GM10266 (cell line): ENCODE results near the gene KIF21A.
"Not testable (repeated sequence)": the region's sequence is repeated elsewhere in the genome, so short reads cannot be mapped to it uniquely, and the experiment has no call there.

ENCODE experiments used
- DNase-seq: peaks from one replicate; pipeline ENCODE4 v3.0.0; 2012; ENCODE audit errors: extremely low spot score
- TF ChIP-seq, protein P1 (sequence below): IDR thresholded peaks from 2 replicates; pipeline ENCODE4 v1.5.1; 2012; ENCODE audit warnings: mild to moderate bottlenecking, low read depth; ENCODE audit not compliant: control insufficient read depth, insufficient read depth; ENCODE audit errors: missing control alignments

KIF21A gene

DNA sequence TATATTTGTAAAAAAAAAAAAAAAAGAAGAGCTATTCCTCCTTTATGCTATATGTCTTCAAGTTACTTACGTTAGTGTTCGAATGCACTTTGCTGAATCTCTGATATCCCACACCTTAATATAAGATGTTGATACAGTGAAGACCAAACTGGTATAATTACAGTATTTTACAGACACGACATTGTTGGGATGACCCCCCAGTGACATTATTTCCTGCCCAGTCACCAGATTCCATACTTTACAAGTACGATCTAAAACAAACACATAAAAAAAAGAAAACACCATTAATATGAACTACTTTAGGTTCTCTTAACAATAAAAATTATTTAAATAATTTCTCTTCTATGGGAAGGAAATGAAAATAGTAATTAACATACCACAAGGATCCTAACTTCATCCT lies 133.4 kb downstream of the KIF21A start:
- TF ChIP-seq, protein P1, sequence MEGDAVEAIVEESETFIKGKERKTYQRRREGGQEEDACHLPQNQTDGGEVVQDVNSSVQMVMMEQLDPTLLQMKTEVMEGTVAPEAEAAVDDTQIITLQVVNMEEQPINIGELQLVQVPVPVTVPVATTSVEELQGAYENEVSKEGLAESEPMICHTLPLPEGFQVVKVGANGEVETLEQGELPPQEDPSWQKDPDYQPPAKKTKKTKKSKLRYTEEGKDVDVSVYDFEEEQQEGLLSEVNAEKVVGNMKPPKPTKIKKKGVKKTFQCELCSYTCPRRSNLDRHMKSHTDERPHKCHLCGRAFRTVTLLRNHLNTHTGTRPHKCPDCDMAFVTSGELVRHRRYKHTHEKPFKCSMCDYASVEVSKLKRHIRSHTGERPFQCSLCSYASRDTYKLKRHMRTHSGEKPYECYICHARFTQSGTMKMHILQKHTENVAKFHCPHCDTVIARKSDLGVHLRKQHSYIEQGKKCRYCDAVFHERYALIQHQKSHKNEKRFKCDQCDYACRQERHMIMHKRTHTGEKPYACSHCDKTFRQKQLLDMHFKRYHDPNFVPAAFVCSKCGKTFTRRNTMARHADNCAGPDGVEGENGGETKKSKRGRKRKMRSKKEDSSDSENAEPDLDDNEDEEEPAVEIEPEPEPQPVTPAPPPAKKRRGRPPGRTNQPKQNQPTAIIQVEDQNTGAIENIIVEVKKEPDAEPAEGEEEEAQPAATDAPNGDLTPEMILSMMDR = no peak
- no peak for DNase-seq

DNA sequence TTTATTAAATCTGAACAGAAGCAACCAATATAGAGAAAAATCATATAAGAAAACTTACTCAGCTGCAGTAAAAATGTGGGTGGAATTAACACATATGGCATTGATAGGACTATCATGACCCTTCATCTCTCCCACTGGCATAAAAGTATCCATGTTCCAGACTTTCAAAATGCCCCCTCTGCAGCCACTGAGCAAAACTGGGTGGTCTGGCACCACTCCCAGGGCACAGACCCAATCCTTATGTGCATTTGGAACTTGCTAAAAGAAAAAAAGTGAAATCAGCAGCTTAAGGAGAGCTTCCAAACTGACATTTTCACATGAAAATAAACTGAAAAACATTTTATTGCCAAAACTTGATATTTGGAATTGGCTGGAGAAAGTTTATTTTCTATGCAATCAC lies 141.5 kb downstream of the KIF21A start:
- TF ChIP-seq, protein P1 = no peak
- DNase-seq = no peak

DNA sequence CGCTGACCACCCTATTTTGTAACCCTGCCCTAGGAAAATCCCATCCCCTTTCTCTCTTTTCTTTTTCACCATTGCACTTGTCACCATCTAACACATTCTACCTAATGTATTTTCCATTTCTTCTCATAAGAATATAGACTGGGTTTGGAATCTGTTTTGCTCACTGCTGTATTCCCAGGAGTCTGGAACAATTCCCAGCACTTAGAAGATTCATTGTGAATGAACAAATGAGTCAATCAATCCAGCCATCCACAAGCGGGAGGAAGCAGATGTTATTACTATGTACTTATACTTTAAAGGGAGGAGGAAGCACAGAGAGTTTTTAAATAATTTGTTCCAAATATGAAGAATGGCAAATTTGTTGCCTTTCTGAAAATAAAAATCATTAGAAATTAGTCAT lies 142.1 kb downstream of the KIF21A start:
- no peak for DNase-seq
- TF ChIP-seq, protein P1 = no peak

DNA sequence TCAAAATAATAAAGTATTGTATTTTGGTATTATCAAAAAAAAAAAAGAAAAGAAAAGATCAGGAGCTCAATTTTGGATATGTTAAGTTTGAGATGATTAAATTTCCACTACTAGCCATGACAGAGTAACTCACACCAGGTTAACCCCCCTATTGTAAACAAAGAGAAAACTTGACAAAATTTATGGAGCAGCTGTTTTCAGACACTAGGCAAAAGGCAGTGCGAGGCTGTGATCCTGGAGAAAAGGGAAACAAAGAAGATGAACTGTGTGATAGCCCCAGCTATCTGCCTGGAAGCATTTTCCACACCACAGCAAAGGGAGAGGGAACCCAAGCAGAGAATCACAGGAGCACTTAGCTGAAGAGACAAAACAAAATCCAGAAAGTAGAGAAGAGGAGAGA lies 145.0 kb downstream of the KIF21A start:
- TF ChIP-seq, protein P1 = no peak
- no peak for DNase-seq

DNA sequence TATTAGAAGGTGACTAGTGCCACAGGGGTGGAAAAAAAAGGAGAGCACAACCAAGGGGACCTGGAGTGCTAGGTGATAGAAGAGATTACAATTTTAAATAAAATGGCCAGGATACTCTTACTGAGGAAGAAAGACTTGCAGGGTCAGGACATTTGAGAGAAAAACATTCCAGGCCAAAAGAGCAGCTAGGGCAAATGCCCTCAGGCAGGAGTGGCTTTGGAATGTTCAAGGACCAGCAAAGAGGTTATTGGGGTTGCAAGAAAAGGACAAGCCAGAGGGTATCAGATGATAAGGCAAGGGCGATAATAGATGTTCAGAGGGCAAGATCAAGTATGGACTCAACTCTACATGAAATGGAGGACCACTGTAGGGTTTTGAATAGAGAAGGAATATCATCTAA lies 146.4 kb downstream of the KIF21A start:
- TF ChIP-seq, protein P1 = no peak
- DNase-seq = no peak

DNA sequence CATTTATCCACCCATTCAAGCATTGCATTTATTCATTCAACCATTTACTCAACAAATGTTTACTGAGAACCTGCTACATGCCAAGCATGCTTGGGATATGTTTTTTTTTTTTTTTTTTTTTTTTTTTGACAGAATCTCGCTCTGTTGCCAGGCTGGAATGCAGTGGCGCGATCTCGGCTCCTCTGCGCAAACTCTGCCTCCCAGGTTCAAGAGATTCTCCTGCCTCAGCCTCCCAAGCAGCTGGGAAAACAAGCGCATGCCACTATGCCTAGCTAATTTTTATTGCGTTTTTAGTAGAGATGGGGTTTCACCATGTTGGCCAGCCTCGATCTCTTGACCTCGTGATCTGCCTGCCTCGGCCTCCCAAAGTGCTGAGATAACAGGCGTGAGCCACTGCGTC lies 147.3 kb downstream of the KIF21A start:
- DNase-seq = not testable (repeated sequence)

DNA sequence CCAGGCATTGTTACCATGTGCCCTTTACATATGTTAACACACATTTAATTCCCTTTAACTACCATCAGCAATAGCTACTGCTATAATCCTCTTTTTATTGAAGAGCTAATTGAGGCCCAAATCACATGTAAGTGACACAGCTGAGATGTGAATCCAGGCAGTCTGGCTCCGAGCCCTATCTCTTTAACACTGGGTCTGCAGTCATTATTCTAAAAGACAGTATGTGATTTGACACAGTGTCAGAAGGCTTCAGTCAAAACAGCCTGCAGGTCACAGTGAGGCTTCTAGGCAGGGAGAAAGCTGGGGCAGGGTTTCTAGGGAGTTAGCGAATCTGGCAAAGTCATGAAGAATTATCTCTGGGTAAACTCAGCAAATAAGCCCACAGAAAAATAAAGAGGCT lies 148.2 kb downstream of the KIF21A start:
- no peak for DNase-seq
- TF ChIP-seq, protein P1 = no peak

DNA sequence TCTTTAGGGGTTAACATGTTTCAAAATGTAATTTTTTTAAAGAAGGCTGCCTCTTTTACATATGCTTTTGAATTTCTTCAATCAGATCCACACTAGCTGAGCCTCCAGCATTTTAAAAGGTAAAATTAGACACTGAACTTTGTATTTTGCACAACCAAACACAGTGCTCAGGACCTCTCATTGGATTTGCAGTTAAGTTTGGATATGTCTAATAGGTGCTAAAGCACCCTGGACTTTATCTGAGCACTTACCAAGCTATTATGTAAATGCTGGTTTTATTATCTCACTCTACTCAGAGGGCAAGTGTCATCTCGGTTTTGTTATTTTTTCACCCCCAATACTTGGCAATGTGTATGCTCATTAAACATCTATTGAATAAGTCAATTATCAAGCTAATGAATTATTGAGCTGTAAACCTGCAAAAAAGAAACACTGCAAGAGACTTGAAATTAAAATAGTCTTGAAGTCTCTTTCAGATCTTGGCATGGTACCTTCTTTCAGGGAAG lies 150.7 kb downstream of the KIF21A start:
- TF ChIP-seq, protein P1 = no peak
- no peak for DNase-seq
